MM.1S (cell line): ENCODE measurements around the gene PAQR7.

ENCODE experiments used
- CTCF ChIP-seq: fragments of 300-600 bp; sonication (generic); IDR thresholded peaks from 2 replicates; pipeline ENCODE4 v1.5.1; 2016; ENCODE audit warnings: antibody characterized with exemption, low read length, mixed read lengths
- EZH2 ChIP-seq: fragments of 300-600 bp; sonication (generic); optimal IDR thresholded peaks from 2 replicates; pipeline ENCODE3; 2017; ENCODE audit warnings: low read depth, mild to moderate bottlenecking, antibody characterized with exemption, low read length, mixed read lengths
- EZH2phosphoT487 ChIP-seq: fragments of 300-600 bp; sonication (generic); IDR thresholded peaks from 2 replicates; pipeline ENCODE4 v1.6.1; 2018; ENCODE audit warnings: antibody characterized with exemption, low read length

GRCh38 chr1:25911162-25911561, 35.7 kb upstream of the PAQR7 start:
- TF ChIP-seq CTCF (no peak), EZH2 (no peak), EZH2phosphoT487 (no peak)
